CD14-positive monocyte (primary cell): ENCODE data around the gene TBXT. TPM values are rescaled to one million over a fixed set of nuclear protein-coding genes. Genes with fewer than 3 reads are reported as not detected.

ENCODE experiments used
- DNase-seq, 3 donors: peaks; one replicate each; pipeline ENCODE4 v3.0.0-alpha.2; 2011 to 2022
- H2AFZ ChIP-seq: 2 replicates; pipeline ENCODE4 v1.6.0; 2012; ENCODE audit warnings: mild to moderate bottlenecking, low read depth, low read length, inconsistent platforms; ENCODE audit not compliant: insufficient read depth, poor library complexity, severe bottlenecking
- H3K27ac ChIP-seq, 2 donors: 1 replicate in 1 of 2; 2 replicates in 1 of 2; pipeline ENCODE4 v1.5.1; 2012 to 2013; ENCODE audit warnings: low read length in 2 of 2, control low read depth in 1 of 2, inconsistent platforms in 1 of 2, low read depth in 1 of 2, mild to moderate bottlenecking in 1 of 2
- H3K27me3 ChIP-seq, 2 donors: one replicate each; pipeline versions ENCODE4 v1.6.0 to v1.6.1; 2011 to 2013; ENCODE audit warnings: low read length in 2 of 2; ENCODE audit not compliant: control insufficient read depth in 2 of 2, insufficient read depth in 2 of 2
- H3K36me3 ChIP-seq, 2 donors: replicated peaks in 1 of 2; 1 replicate in 1 of 2; 2 replicates in 1 of 2; pipeline versions ENCODE4 v1.5.1 to v1.6.1; 2012 to 2013; ENCODE audit warnings: low read length in 2 of 2, control low read depth in 1 of 2, inconsistent platforms in 1 of 2, mild to moderate bottlenecking in 1 of 2; ENCODE audit not compliant: insufficient read depth in 2 of 2, control insufficient read depth in 1 of 2
- H3K4me1 ChIP-seq, 2 donors: 1 replicate in 1 of 2; 2 replicates in 1 of 2; pipeline versions ENCODE4 v1.5.1 to v1.6.1; 2012 to 2013; ENCODE audit warnings: low read length in 2 of 2, control low read depth in 1 of 2, inconsistent platforms in 1 of 2, mild to moderate bottlenecking in 1 of 2, moderate library complexity in 1 of 2; ENCODE audit not compliant: insufficient read depth in 2 of 2, control insufficient read depth in 1 of 2
- H3K4me2 ChIP-seq: replicated peaks from 2 replicates; pipeline ENCODE3; 2012; ENCODE audit warnings: low read length, moderate library complexity, mild to moderate bottlenecking; ENCODE audit not compliant: poor library complexity, severe bottlenecking; ENCODE audit errors: extremely low read depth
- H3K4me3 ChIP-seq, 3 experiments: fragments of 200-600 bp in 1 of 3; sonication (generic) in 1 of 3; replicated peaks in 1 of 3; 1 replicate in 2 of 3; 2 replicates in 1 of 3; pipeline ENCODE4 v1.5.1; 2011 to 2013; ENCODE audit warnings: low read length in 3 of 3, mild to moderate bottlenecking in 3 of 3, control low read depth in 2 of 3, low read depth in 2 of 3, inconsistent platforms in 1 of 3, moderate library complexity in 1 of 3
- H3K79me2 ChIP-seq: 2 replicates; pipeline ENCODE4 v1.6.0; 2012; ENCODE audit warnings: mild to moderate bottlenecking, control low read depth, inconsistent platforms, low read length, moderate library complexity; ENCODE audit not compliant: insufficient read depth
- H3K9ac ChIP-seq: 2 replicates; pipeline ENCODE4 v1.6.0; 2017; ENCODE audit warnings: low read length, mild to moderate bottlenecking; ENCODE audit not compliant: insufficient read depth, poor library complexity, severe bottlenecking
- H3K9me3 ChIP-seq, 2 donors: replicated peaks in 1 of 2; 1 replicate in 1 of 2; 2 replicates in 1 of 2; pipeline versions ENCODE4 v1.5.1 to v1.6.1; 2012 to 2013; ENCODE audit warnings: low read length in 2 of 2, control low read depth in 1 of 2; ENCODE audit not compliant: control insufficient read depth in 1 of 2, insufficient read depth in 1 of 2
- H4K20me1 ChIP-seq: 2 replicates; pipeline ENCODE4 v1.6.0; 2012; ENCODE audit warnings: mild to moderate bottlenecking, low read length, control low read depth, moderate library complexity; ENCODE audit not compliant: insufficient read depth
- H3K27ac Mint-ChIP-seq, 7 donors: one replicate each; pipeline ENCODE4 v1.8.0; 2020; ENCODE audit warnings: mild to moderate bottlenecking in 7 of 7, mixed read lengths in 7 of 7, moderate library complexity in 6 of 7, inconsistent platforms in 2 of 7
- H3K27me3 Mint-ChIP-seq, 3 donors: one replicate each; pipeline ENCODE4 v1.8.0; 2021 to 2022; ENCODE audit warnings: low read depth in 3 of 3, mild to moderate bottlenecking in 3 of 3, mixed read lengths in 3 of 3, moderate library complexity in 3 of 3, inconsistent platforms in 1 of 3
- H3K36me3 Mint-ChIP-seq, 2 donors: one replicate each; pipeline ENCODE4 v1.8.0; 2020; ENCODE audit warnings: mixed read lengths in 2 of 2, inconsistent platforms in 1 of 2, mild to moderate bottlenecking in 1 of 2
- H3K4me1 Mint-ChIP-seq: one replicate; pipeline ENCODE4 v1.8.0; 2020; ENCODE audit warnings: mild to moderate bottlenecking, mixed read lengths
- H3K4me3 Mint-ChIP-seq, 2 donors: one replicate each; pipeline ENCODE4 v1.8.0; 2020; ENCODE audit warnings: mild to moderate bottlenecking in 2 of 2, mixed read lengths in 2 of 2, moderate library complexity in 1 of 2
- H3K9me3 Mint-ChIP-seq, 7 donors: one replicate each; pipeline ENCODE4 v1.8.0; 2020 to 2022; ENCODE audit warnings: mixed read lengths in 7 of 7, mild to moderate bottlenecking in 6 of 7, moderate library complexity in 6 of 7, inconsistent platforms in 2 of 7
- CTCF ChIP-seq: fragments of 200-600 bp; IDR thresholded peaks from one replicate; pipeline ENCODE4 v1.8.0; 2022; ENCODE audit warnings: antibody characterized with exemption, mild to moderate bottlenecking
- WGBS: methylation state at CpG from one replicate; pipeline ENCODE4 v1.1.5; 2013; ENCODE audit warnings: missing lambda C conversion rate; ENCODE audit not compliant: insufficient coverage; 5-methylcytosine and 5-hydroxymethylcytosine counted together
- intact Hi-C, 2 donors: fragments of 100-400 bp; cut with micrococcal nuclease; formaldehyde crosslinking; loops; one replicate each; pipeline versions ENCODE4 v1.15.0 to v1.15.1; 2023
- polyA plus RNA-seq, 3 donors: library from polyadenylated mRNA; depleted of rRNA in 1 of 3; unstranded in 2 of 3; stranded (reverse) in 1 of 3; fragments of 300-500 nt in 2 of 3; fragments of >200 nt in 1 of 3; fragmentation: Illumina TruSeq in 2 of 3; gene quantifications; 1 replicate in 2 of 3; 2 replicates in 1 of 3; pipeline ENCODE4 v1.2.3, GENCODE V29; 2012 to 2021

Gene TBXT
- polyA plus RNA-seq, 3 donors, result not detected

- H2AFZ ChIP-seq, result peak overlapping the region; percentile 21
- Mint-ChIP-seq H3K4me1 (peaks cover 14% of the 10 kb centered on the region), H3K4me3 (peak overlapping the region; percentile 58 to 90), H3K9me3 (peaks cover 0 to 11% (median 3%) of the 10 kb centered on the region in 7 donors), H3K27me3 (peaks cover 60 to 72% (median 66%) of the 10 kb centered on the region in 3 donors), H3K36me3 (peaks cover 0 to 2% of the 10 kb centered on the region in 2 donors), H3K27ac (no peak overlapping the region)
- peak overlapping the region in 1 of 3 experiments; percentile 17 for H3K4me3 ChIP-seq
- no peak overlapping the region for H3K27ac ChIP-seq
- no peaks in the 10 kb centered on the region for H3K36me3 ChIP-seq
- no peak for DNase-seq
- H3K9me3 ChIP-seq, result peaks cover 0 to 31% of the 10 kb centered on the region in 2 donors
- peaks cover 0 to 4% of the 10 kb centered on the region in 2 donors for H3K4me1 ChIP-seq
- H4K20me1 ChIP-seq, result no peaks in the 10 kb centered on the region
- TF ChIP-seq CTCF, result no peak
- no peaks in the 10 kb centered on the region for H3K79me2 ChIP-seq
- peak overlapping the region; percentile 31 for H3K4me2 ChIP-seq
- peaks cover 90 to 99% of the 10 kb centered on the region in 2 donors for H3K27me3 ChIP-seq
- H3K9ac ChIP-seq, result no peak overlapping the region
- 1% methylated on average over 29 of the region's 65 CpGs for WGBS
- intact Hi-C loops, result no loop called here
Observed at GRCh38 chr6:166168616-166169548, 1.2 kb upstream of the TBXT start.

GRCh38 chr6:166167258-166167731, 356 bp downstream of the TBXT start:
- H3K4me3 ChIP-seq, result no peak overlapping the region
- H3K79me2 ChIP-seq, result no peaks in the 10 kb centered on the region
- peaks cover 0 to 4% of the 10 kb centered on the region in 2 donors for H3K4me1 ChIP-seq
- Mint-ChIP-seq H3K27ac (no peak overlapping the region), H3K36me3 (peaks cover 0 to 2% of the 10 kb centered on the region in 2 donors), H3K4me3 (peak overlapping the region in 1 of 2 donors; percentile 82), H3K4me1 (peaks cover 14% of the 10 kb centered on the region), H3K27me3 (peaks cover 71 to 87% (median 76%) of the 10 kb centered on the region in 3 donors), H3K9me3 (peaks cover 0 to 11% (median 3%) of the 10 kb centered on the region in 7 donors)
- 3% methylated on average over 32 of the region's 44 CpGs for WGBS
- H3K9me3 ChIP-seq, result peaks cover 0 to 31% of the 10 kb centered on the region in 2 donors
- no peak overlapping the region for H2AFZ ChIP-seq
- no peak for DNase-seq
- no peak overlapping the region for H3K27ac ChIP-seq
- H3K27me3 ChIP-seq, result peaks cover 75 to 87% of the 10 kb centered on the region in 2 donors
- no peak overlapping the region for H3K9ac ChIP-seq
- H3K36me3 ChIP-seq, result no peaks in the 10 kb centered on the region
- intact Hi-C loops, result no loop called here
- no peaks in the 10 kb centered on the region for H4K20me1 ChIP-seq
- no peak for TF ChIP-seq CTCF
- no peak overlapping the region for H3K4me2 ChIP-seq
